ENCODE data around the gene PCARE. TPM values are rescaled to one million over a fixed set of nuclear protein-coding genes. Genes with fewer than 3 reads are reported as not detected.
"Not testable (repeated sequence)": the region's sequence is repeated elsewhere in the genome, so short reads cannot be mapped to it uniquely, and the experiment has no call there.

Gene PCARE
- total RNA-seq, 4 donors from 2014 or later: 0.03 to 1.3 (median 0.36) TPM; not detected in 1

DNA sequence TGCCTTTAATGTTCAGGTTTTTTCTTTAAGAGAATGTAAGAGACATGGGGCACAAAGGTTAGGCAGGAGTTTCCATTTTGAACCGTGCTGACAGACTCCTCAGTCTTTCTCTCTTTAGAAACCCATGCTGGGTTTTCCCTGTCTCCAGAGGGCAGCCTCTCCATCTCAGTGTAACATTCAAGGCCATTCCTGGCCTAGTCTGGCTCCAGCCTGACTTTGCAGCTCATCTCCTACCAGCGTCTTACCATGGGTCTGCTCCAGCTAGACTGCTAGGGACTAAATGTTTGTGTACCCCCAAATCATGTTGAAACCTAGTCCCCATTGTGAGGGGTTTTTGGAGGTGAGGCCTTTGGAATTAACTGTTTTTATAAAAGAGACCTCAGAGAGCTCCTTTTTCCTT lies 31.1 kb upstream of the PCARE start:
- intact Hi-C loops (cut with DNase I; ENCODE audit: low total_unique reads): loop anchor here (5.0 kb wide), 1 partner anchor 92 kb away; no protein-coding TSS in a partner anchor
- Histone ChIP-seq H3K9me3 (no peaks in the 10 kb centered on the region), H3K27ac (no peak overlapping the region), H3K4me3 (no peak overlapping the region), H3K27me3 (no peaks in the 10 kb centered on the region), H3K36me3 (no peaks in the 10 kb centered on the region), H3K4me1 (no peaks in the 10 kb centered on the region)
- TF ChIP-seq, protein P1, sequence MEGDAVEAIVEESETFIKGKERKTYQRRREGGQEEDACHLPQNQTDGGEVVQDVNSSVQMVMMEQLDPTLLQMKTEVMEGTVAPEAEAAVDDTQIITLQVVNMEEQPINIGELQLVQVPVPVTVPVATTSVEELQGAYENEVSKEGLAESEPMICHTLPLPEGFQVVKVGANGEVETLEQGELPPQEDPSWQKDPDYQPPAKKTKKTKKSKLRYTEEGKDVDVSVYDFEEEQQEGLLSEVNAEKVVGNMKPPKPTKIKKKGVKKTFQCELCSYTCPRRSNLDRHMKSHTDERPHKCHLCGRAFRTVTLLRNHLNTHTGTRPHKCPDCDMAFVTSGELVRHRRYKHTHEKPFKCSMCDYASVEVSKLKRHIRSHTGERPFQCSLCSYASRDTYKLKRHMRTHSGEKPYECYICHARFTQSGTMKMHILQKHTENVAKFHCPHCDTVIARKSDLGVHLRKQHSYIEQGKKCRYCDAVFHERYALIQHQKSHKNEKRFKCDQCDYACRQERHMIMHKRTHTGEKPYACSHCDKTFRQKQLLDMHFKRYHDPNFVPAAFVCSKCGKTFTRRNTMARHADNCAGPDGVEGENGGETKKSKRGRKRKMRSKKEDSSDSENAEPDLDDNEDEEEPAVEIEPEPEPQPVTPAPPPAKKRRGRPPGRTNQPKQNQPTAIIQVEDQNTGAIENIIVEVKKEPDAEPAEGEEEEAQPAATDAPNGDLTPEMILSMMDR (IDR thresholded peaks at IDR 0.05 in 4 of 5, conservative IDR thresholded peaks at IDR 0.05 in 1 of 5): no peak
- TF ChIP-seq POLR2A (IDR thresholded peaks at IDR 0.05): no peak
- no peak for DNase-seq
- in situ Hi-C loops (cut with MboI; ENCODE audit: low sequenced_read_pairs in 4 of 4): no loop called here
- no peak for ATAC-seq

DNA sequence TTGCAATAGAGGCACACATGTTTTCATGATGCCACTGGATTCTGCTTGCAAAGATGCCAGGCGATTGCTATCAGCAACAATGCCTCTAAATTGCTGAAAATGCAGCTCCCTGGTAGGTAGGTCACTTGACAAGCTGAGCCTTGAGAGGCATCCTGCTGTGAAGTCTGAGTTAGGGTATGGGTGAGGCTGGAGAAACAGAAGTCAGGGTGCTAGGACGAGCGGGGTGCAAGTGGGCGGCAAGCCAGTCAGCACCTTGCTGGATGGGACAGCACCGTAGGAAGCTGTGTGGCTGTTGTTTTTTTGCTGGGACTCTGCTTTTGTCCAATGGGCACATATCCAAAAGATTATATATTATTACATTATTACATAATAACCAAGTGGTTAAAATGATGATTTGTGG lies 30.4 kb upstream of the PCARE start:
- DNase-seq (no peak), ATAC-seq (no peak)
- no peak for TF ChIP-seq POLR2A (IDR thresholded peaks at IDR 0.05)
- TF ChIP-seq, protein P1 (IDR thresholded peaks at IDR 0.05 in 4 of 5, conservative IDR thresholded peaks at IDR 0.05 in 1 of 5): no peak
- Histone ChIP-seq H3K27me3 (no peaks in the 10 kb centered on the region), H3K36me3 (no peaks in the 10 kb centered on the region), H3K4me3 (no peak overlapping the region), H3K9me3 (no peaks in the 10 kb centered on the region), H3K4me1 (no peaks in the 10 kb centered on the region), H3K27ac (no peak overlapping the region)
- intact Hi-C loops (cut with DNase I; ENCODE audit: low total_unique reads): loop anchor here (5.0 kb wide), 1 partner anchor 93 kb away; no protein-coding TSS in a partner anchor
- in situ Hi-C loops (cut with MboI; ENCODE audit: low sequenced_read_pairs in 4 of 4): no loop called here

DNA sequence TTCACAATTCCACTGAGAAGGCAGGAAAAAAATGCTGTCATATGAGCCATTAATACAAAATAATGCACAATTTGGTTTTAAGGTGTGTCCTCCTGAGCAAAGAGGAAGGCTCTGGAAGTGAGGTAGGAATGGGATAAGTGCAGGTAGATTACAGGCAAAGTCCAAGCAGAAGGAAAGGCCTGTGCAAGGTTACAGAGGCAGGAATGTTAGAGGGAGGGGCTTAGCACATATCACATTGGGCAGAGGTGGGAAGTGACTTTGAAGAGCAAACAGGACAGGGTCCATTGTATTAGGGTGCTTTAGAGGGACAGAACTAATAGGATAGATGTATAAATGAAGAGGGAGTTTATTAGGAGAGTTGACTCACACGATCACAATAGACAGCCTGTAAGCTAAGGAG lies 26.2 kb upstream of the PCARE start:
- no peak for ATAC-seq

DNA sequence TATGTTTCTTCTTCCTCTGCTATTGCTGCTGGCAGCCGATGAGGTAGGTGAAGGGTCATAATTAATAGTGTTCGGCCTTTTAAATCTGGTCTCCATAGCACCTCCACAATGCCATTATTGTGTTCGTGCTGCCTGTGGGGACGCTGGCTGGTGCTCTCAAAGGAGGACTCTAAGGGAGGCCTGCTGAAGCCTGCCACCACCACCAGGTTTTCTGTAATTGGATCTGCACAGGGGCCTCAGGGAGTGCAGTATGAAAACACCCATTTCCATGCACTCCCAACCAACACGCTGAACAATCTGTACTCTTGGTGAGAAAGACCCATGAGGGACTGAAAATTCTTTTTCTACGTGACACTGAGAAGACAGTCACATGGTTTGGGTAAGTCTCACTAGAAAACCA lies 23.2 kb upstream of the PCARE start:
- DNase-seq (no peak), ATAC-seq (no peak)
- H3K9me3 ChIP-seq: no peaks in the 10 kb centered on the region
- no peak for TF ChIP-seq POLR2A (IDR thresholded peaks at IDR 0.05)
- TF ChIP-seq, protein P1 (IDR thresholded peaks at IDR 0.05 in 4 of 5, conservative IDR thresholded peaks at IDR 0.05 in 1 of 5): no peak
- no peak overlapping the region for H3K4me3 ChIP-seq
- H3K36me3 ChIP-seq: no peaks in the 10 kb centered on the region
- intact Hi-C loops (cut with DNase I; ENCODE audit: low total_unique reads) (no loop called here), in situ Hi-C loops (cut with MboI; ENCODE audit: low sequenced_read_pairs in 4 of 4) (no loop called here)
- H3K4me1 ChIP-seq: no peaks in the 10 kb centered on the region
- no peaks in the 10 kb centered on the region for H3K27me3 ChIP-seq
- no peak overlapping the region for H3K27ac ChIP-seq

More for the DNA sequence above, 26.2 kb upstream of the PCARE start:
- H3K27me3 ChIP-seq: no peaks in the 10 kb centered on the region
- in situ Hi-C loops (cut with MboI; ENCODE audit: low sequenced_read_pairs in 4 of 4) (no loop called here), intact Hi-C loops (cut with DNase I; ENCODE audit: low total_unique reads) (no loop called here)
- H3K4me3 ChIP-seq: no peak overlapping the region
- TF ChIP-seq, protein P1 (IDR thresholded peaks at IDR 0.05 in 4 of 5, conservative IDR thresholded peaks at IDR 0.05 in 1 of 5): no peak
- no peaks in the 10 kb centered on the region for H3K9me3 ChIP-seq
- no peaks in the 10 kb centered on the region for H3K4me1 ChIP-seq
- H3K36me3 ChIP-seq: no peaks in the 10 kb centered on the region
- no peak for DNase-seq
- H3K27ac ChIP-seq: no peak overlapping the region

DNA sequence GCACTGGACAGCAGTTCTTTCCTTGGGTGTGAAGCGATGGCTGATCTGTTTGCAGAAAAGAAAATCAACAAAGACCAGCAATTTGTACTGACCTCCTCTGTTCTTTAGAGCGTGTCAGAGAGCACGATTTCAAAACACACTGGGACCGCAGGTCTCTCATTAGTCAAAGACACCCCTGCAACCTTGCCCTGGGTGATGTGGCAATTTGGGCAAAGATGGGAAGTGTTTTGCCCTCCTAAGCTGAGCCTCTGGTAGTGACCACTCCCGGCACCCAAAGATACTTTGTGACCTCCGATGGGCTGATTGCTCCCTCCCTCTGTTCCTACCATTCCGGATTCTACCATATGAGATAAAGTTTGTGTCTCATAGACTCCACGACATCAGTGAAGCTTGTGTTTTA lies 22.6 kb upstream of the PCARE start:
- ATAC-seq (no peak), DNase-seq (no peak)
- no peak for TF ChIP-seq POLR2A (IDR thresholded peaks at IDR 0.05)
- TF ChIP-seq, protein P1 (IDR thresholded peaks at IDR 0.05 in 4 of 5, conservative IDR thresholded peaks at IDR 0.05 in 1 of 5): no peak
- no peaks in the 10 kb centered on the region for H3K27me3 ChIP-seq
- in situ Hi-C loops (cut with MboI; ENCODE audit: low sequenced_read_pairs in 4 of 4): no loop called here
- H3K9me3 ChIP-seq: no peaks in the 10 kb centered on the region
- no peak overlapping the region for H3K4me3 ChIP-seq
- H3K36me3 ChIP-seq: no peaks in the 10 kb centered on the region
- intact Hi-C loops (cut with DNase I; ENCODE audit: low total_unique reads): no loop called here
- H3K4me1 ChIP-seq: no peaks in the 10 kb centered on the region
- H3K27ac ChIP-seq: no peak overlapping the region

DNA sequence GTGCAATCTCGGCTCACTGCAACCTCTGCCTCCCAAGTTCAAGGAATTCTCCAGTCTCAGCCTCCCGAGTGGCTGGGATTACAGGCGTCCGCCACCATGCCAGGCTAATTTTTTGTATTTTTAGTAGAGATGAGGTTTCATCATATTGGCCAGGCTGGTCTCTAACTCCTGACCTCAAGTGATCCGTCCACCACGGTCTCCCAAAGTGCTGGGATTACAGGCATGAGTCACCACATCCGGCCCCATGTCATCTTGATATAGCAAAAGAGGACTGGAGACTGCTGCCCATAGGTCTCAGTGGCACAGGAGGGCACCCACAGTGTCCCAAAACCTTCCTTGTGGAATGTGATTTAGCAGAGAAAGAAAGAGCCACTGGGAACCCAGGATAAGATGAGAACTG lies 16.0 kb upstream of the PCARE start:
- H3K36me3 ChIP-seq; ATAC-seq; H3K4me3 ChIP-seq; H3K9me3 ChIP-seq; H3K27me3 ChIP-seq; intact Hi-C loops (cut with DNase I; ENCODE audit: low total_unique reads); in situ Hi-C loops (cut with MboI; ENCODE audit: low sequenced_read_pairs in 4 of 4); H3K27ac ChIP-seq; H3K4me1 ChIP-seq; DNase-seq: not testable (repeated sequence)

Measured in gastrocnemius medialis (tissue), 4 donors.